ENCODE measurements around the gene EDAR. TPM values are rescaled to one million over a fixed set of nuclear protein-coding genes. Genes with fewer than 3 reads are reported as not detected.

The EDAR gene
- total RNA-seq, 1 donor from 2014 or later: 0.24 TPM

- no peak overlapping the region for H3K4me3 Mint-ChIP-seq (ENCODE audit: low read depth)
- H3K9me3 Mint-ChIP-seq (ENCODE audit: low read depth): no peaks in the 10 kb centered on the region
- no peak for DNase-seq (ENCODE audit: low spot score, unreplicated experiment)
- H3K4me1 Mint-ChIP-seq (ENCODE audit: low read depth): peaks cover 21% of the 10 kb centered on the region
- no peak overlapping the region for H3K27ac Mint-ChIP-seq
- no peaks in the 10 kb centered on the region for H3K36me3 Mint-ChIP-seq (ENCODE audit: insufficient read depth)
- TF ChIP-seq, protein P1, sequence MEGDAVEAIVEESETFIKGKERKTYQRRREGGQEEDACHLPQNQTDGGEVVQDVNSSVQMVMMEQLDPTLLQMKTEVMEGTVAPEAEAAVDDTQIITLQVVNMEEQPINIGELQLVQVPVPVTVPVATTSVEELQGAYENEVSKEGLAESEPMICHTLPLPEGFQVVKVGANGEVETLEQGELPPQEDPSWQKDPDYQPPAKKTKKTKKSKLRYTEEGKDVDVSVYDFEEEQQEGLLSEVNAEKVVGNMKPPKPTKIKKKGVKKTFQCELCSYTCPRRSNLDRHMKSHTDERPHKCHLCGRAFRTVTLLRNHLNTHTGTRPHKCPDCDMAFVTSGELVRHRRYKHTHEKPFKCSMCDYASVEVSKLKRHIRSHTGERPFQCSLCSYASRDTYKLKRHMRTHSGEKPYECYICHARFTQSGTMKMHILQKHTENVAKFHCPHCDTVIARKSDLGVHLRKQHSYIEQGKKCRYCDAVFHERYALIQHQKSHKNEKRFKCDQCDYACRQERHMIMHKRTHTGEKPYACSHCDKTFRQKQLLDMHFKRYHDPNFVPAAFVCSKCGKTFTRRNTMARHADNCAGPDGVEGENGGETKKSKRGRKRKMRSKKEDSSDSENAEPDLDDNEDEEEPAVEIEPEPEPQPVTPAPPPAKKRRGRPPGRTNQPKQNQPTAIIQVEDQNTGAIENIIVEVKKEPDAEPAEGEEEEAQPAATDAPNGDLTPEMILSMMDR (IDR thresholded peaks at IDR 0.05; ENCODE audit: unreplicated experiment): no peak
- peaks cover 25% of the 10 kb centered on the region for H3K27me3 Mint-ChIP-seq
These were observed 6.8 kb downstream of the EDAR start for GRCh38 chr2:108982259-108982679.

DNA sequence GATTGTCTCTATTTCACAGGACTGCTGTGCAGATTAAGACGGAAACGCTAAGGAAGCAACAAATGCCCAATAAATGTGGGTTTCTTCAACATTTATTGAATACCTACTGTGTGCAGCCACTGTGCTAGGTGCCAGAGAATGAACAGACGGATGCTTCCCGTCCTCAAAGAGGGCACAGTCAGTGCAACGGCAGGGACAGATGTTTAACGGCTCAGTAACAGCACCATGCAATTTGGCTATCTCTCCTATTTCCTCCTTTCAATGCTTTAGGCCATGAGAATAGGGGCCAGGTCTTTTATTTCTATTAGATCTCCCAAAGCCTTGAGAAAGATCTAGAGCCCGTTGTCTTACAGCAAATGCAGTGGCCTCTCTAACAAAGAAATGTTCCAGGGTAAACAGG is 7.2 kb downstream of the EDAR start:
- Mint-ChIP-seq H3K36me3 (ENCODE audit: insufficient read depth) (no peaks in the 10 kb centered on the region), H3K27me3 (peaks cover 25% of the 10 kb centered on the region), H3K9me3 (ENCODE audit: low read depth) (no peaks in the 10 kb centered on the region), H3K4me1 (ENCODE audit: low read depth) (peaks cover 21% of the 10 kb centered on the region), H3K4me3 (ENCODE audit: low read depth) (no peak overlapping the region), H3K27ac (no peak overlapping the region)
- TF ChIP-seq, protein P1 (IDR thresholded peaks at IDR 0.05; ENCODE audit: unreplicated experiment): no peak
- no peak for DNase-seq (ENCODE audit: low spot score, unreplicated experiment)

DNA sequence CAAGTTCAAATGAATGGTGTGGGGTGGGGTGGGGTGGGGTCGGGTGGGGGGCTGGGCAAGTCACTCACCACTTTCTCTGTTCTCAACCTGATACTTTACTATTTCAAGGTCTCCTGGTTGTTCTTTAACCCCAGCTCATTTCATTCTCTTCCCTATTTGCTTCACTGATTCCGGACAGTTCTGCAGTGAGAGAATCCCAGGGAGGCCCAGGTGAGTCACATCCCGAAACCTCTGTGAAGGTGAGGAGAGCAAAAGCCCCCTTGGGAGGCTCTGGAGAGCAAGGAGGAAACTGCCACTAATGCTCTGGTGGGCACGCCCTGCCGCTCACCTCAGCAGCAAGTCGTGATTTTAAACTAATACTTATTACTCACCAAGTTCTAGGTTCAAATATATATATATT is 8.9 kb downstream of the EDAR start:
- DNase-seq (ENCODE audit: low spot score, unreplicated experiment): no peak
- TF ChIP-seq, protein P1 (IDR thresholded peaks at IDR 0.05; ENCODE audit: unreplicated experiment): no peak
- Mint-ChIP-seq H3K4me1 (ENCODE audit: low read depth) (peaks cover 21% of the 10 kb centered on the region), H3K9me3 (ENCODE audit: low read depth) (no peaks in the 10 kb centered on the region), H3K36me3 (ENCODE audit: insufficient read depth) (no peaks in the 10 kb centered on the region), H3K27ac (no peak overlapping the region), H3K4me3 (ENCODE audit: low read depth) (no peak overlapping the region), H3K27me3 (peaks cover 36% of the 10 kb centered on the region)

DNA sequence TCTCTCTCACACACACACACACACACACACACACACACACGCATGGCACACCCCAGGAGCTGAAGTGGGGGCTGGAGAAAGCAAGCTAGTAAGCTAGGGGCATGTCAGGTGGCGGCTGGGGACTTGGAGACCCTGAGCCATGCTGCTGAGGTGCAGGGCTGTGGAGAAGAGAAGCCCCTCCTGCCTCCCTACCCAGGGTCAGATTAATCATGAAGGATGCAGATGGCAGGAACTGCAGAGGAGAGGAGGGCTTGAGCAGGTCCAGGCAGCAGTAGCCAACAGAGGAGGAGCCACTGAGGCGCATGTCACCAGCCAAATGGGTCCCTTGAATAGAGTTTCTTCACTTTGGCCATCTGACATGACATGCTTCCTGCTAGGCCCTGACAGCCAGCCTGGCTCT is 9.6 kb downstream of the EDAR start:
- H3K36me3 Mint-ChIP-seq (ENCODE audit: insufficient read depth): no peaks in the 10 kb centered on the region
- DNase-seq (ENCODE audit: low spot score, unreplicated experiment): no peak
- peaks cover 21% of the 10 kb centered on the region for H3K4me1 Mint-ChIP-seq (ENCODE audit: low read depth)
- H3K27ac Mint-ChIP-seq: no peak overlapping the region
- no peak overlapping the region for H3K4me3 Mint-ChIP-seq (ENCODE audit: low read depth)
- TF ChIP-seq, protein P1 (IDR thresholded peaks at IDR 0.05; ENCODE audit: unreplicated experiment): no peak
- H3K27me3 Mint-ChIP-seq: peaks cover 33% of the 10 kb centered on the region
- no peaks in the 10 kb centered on the region for H3K9me3 Mint-ChIP-seq (ENCODE audit: low read depth)

DNA sequence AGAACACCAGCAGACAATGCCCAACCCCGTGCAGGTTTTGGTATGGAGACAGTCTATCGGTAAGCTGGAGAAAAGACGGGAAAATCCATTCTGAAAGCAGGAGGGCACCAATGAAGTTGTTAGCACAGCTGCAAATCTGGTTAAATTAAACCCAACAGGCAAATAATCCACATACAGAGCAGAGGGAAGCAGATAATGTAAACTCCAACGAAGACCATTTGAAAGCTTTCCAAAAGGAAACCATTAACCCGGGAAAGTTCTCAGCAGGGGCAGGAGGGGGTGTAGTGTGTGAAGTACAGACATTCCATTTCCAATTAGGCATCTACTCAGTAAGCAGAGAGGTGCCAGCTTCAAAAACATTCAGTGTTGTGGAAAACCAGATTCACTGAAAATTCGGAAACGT is 10.3 kb downstream of the EDAR start:
- Mint-ChIP-seq H3K27me3 (peaks cover 29% of the 10 kb centered on the region), H3K4me1 (ENCODE audit: low read depth) (peaks cover 21% of the 10 kb centered on the region), H3K36me3 (ENCODE audit: insufficient read depth) (no peaks in the 10 kb centered on the region), H3K4me3 (ENCODE audit: low read depth) (peak overlapping the region; percentile 15), H3K9me3 (ENCODE audit: low read depth) (no peaks in the 10 kb centered on the region), H3K27ac (no peak overlapping the region)
- no peak for DNase-seq (ENCODE audit: low spot score, unreplicated experiment)
- TF ChIP-seq, protein P1 (IDR thresholded peaks at IDR 0.05; ENCODE audit: unreplicated experiment): no peak

Data from progenitor cell of endocrine pancreas (in vitro differentiated cells).